EL (cell line): ENCODE results near the gene GJA9.
"Not testable (repeated sequence)": the region's sequence is repeated elsewhere in the genome, so short reads cannot be mapped to it uniquely, and the experiment has no call there.

Source experiments
- DNase-seq: peaks from one replicate; pipeline ENCODE4 v3.0.0-alpha.2; 2016

The GJA9 gene

DNA sequence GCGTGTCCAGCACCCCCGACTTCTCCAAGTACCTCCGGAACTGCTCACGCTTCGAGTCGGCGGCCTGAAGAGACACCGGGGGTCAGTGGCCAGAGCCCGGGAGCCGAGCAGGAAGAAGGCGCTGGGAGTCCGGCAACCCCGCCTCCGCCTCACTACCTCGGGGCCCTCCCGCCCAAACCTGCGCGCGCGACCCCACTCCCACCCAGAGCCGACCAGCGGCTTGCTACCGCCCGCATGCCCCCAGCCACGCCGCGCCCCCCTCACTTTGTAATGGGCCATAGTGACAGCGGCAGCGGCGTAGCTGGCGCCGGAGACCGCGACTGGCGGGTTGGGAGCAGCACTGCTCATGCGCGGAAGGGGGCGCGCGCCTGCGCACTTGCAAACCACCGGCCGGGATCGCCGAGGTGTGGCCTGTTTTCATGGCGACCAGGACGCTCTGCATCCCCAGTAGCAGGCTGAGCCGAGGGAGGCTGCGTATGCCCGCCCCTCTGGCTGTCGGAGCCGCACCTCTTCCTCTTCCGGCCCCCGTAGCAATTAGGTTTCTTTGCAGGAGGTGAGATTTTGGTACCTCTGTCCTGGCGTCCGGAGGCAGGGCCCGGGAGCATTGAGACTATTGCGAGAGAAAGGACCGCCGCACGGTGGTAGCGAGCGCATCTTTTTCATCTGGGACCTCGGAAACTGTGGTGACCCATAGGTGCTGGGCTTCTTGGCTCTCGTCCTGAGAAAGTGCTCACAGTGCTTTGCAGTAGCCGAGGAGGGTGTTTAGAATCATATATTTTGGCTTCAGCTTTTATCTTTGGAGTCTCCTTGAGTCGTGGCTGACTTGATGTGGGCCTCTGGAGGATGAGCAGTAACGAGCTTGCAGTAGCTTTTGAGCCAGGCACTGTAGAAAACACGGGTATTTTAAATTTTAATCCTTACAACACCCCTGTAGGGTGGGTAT lies 8.1 kb downstream of the GJA9 start, which contains the start of gene MYCBP:
TSS of gene MYCBP (minus strand) at position 322 of the 943 bp plus-strand sequence. CDS start at position 279, 43 bp downstream.
- DNase-seq, result peak; percentile 96

DNA sequence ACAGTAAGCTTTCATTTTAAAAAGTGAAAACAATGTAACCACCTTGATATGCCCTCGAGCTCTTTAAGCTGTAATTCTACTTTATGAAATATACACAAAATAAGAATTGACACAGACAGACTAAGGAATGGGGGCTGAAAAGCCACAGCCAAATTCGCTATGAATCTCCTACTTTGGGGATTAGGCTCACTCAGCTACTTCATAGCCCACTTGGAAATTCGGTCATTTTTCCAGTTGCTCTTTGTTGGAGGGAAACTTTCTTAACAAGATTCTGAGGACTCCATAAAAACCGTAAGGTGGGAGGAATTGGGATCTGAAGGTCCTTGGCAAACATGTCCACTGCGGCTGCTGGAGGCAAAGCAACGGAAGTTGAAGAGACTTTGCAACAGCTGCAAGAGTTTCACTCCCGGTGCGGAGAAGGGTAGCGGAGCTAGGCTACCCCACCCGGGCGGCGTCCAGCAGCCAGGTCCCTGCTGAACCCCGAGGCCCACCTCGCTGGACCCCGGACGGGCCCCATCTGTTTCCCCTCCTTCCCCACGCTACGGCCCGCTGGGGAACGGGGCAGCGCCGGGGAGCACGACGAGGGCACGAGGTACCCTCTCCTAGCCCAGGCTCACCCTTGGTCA lies 8.9 kb downstream of the GJA9 start:
- peak; percentile 43 for DNase-seq

- no peak for DNase-seq
These were observed 10.4 kb downstream of the GJA9 start for GRCh38 chr1:38870996-38871395.

DNA sequence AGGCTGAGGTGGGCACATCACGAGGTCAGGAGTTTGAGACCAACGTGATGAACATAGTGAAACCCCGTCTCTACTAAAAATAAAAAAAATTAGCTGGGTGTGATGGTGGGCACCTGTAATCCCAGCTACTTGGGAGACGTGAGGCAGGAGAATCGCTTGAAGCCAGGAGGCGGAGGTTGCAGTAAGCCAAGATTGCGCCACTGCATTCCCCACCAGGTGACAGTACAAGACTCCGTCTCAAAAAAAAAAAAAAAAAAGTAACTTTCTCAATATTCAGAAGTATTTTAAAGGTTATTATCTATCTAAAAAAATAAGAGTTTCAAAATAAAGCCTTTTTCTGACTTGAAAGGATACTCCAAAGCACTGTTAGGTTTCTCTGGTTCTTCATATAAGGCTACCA lies 14.2 kb downstream of the GJA9 start:
- no peak for DNase-seq

DNA sequence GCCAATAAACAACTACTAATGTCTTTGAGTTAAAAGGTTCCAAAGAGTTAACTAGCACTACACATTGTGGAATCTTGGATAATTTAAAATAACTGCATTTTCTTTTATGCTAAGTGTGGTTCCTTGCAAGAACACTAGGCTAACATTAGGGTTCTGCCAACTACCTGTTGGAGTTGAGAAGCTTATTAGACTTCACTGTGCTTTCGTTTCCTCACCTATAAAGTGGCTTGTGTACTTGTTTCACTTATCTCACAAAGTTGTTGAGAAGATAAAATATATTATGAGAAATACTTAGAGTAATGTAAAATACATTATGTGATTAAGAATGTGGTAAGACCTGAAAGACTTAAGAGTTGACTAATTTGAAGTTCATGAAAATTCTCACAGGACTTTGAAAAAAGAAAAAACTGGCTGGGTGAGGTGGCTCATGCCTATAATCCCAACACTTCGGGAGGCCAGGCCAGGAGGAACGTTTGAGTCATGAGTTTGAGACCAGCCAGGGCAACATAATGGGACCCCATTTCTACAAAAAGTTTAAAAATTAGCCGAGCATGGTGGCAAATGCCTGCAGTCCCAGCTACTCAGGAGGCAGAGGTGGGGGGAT lies 16.2 kb downstream of the GJA9 start:
- no peak for DNase-seq

DNA sequence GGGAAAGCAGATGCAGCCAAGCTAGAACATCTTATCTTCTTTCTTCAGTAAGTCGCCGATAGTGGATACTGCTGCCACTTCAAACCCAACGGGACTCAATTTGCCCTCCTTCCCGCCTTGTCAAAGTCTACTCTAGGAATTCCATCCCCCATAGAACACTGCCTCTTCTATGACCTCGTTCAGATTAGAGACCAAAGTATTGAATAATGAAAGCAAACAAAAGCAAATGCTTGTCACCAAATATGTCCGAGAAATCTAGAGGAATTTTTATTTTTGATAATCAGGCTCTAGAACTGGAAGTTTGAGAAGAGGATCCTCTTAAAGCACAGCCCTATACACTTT lies 21.0 kb downstream of the GJA9 start:
- DNase-seq, result peak; percentile 25

DNA sequence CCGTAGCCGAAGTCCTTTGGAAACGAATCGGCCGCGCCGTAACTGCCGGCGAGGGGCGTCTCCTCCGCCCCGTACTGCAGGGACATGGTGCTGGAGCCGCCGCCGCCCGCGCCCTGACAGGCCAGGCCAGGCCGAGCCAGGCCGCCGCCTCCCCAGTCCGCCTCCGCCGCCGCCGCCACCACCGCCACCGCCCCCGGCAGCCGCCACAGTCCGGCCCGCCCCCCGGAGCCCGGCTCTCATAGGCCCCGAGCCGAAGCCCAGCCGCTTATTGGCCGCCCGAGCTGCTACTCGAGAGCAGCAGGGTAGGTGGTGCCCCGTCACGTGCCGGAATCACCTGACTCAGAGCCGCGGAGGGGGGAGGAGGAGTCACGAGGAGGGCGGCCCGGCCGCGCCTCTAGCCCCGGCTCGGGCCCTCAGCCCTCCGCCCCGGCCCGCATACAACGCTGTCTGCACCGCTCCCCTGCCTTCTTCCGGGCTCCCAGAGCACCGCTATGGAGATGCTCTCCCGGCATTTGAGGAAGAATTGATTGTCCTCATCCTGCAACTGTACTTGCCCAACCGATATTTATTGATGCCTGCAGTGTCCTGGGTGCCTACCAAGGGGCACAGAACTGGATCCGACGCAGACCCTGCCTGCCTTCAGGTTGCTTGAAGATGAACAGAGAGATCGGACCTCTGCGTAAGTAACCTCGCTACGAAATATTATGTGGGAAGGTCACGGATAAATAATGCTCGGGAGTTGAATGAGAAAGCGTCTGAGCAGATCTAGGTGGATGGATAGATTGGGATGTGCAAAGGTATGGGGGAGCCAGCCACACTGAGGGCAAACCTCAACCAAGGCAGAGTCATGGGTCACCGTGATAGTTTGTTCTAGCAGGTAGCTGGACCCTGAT lies 21.6 kb downstream of the GJA9 start, which contains the start of gene RRAGC:
TSS of gene RRAGC (minus strand) at position 212 of the 893 bp plus-strand sequence. CDS start at position 86, 126 bp downstream.
- DNase-seq, result peak; percentile 99

DNA sequence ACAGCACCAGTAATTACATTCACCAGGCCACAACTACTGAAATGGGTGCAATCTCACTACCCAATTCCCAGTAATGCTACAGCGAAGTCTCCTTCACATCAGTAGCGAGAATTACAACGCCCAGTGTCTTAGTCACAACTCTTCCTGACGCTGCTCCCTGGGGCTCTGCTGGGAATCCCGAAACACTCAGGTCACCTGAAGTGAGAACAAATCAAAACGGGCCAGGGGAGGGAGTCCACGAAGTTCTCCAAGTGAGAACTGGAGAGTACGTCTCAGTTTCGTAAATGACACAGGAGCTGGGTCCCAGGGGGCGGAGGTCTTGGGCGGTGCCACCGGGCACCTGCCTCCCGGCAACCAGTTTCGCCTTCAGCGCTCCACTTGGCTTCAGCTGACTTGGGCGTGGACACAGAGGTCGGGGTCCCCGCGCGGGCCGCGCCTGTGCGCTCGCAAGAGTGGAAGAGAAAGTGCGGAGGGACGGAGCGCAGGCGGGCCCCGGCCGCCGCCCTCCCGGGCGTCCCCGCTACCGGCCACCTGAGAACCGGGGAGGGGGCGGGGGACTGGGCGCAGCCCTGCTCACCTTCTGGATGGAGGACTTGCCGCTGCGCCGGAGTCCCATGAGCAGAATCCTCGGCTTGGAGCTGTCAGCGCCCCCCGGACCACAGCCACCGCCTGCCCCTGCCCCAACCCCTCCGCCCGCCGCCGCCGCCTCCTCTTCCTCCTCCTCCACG lies 22.4 kb downstream of the GJA9 start:
- peak; percentile 65 for DNase-seq

GRCh38 chr1:38852780-38853179 lies 28.6 kb downstream of the GJA9 start:
- DNase-seq, result no peak

DNA sequence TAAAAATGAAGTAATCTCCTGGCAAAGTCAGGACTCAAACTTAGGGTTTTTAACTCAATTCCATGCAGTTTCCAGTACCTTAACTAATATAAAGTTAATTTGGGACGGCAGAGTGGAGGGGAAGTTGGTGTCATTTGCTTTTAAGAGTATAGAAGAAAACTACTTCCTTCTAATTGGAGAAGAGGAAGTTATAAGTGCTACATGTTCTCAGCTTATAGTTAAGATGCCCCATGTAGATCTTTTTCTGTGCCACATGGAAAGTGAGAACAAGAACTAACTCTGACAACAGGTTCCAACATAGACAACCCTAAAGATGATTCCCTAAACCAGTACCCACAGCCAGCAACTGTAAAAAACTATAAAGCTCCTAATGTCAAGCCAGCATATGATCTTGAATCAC lies 33.3 kb downstream of the GJA9 start:
- DNase-seq, result no peak

DNA sequence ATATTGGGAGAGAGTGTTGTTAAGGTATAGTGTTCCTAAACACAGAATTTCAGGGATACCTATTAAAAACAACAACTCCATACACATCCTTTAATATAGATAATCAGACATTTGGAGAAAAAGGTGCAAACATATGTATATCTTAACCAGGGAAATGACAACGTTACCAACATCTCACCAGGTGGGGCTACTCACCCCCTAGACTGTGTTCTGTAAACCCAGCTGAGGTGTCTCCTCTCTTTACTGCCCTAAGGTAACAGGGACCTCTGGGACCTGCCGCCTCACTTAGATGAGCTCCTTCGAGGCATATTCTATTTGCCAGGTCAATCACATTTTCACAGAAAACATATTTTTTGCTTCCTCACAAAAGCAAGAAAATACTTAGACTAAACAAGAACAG lies 35.2 kb downstream of the GJA9 start:
- DNase-seq, result no peak

- DNase-seq, result not testable (repeated sequence)
These were observed 36.3 kb downstream of the GJA9 start for GRCh38 chr1:38845088-38845487.

GRCh38 chr1:38840281-38840680 lies 41.1 kb downstream of the GJA9 start:
- DNase-seq, result no peak

DNA sequence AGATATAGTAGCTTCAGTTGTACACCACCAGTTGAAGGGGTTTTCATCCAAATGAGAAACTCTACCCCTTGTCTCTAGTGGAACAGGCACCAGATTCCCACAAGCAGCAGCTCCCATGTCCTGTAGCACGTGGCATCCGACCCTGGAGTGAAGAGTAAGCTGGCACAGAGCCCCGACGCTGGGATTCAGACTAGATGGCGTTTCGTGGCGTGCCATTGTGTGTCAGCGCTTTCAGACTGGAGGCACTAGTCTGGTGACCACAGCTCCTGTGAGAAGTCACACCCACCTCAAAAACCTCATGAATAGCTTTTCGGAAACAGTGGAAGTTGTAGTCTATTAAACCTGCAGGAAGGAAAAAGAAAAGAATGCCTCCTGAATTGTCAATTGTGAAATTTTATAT lies 42.0 kb downstream of the GJA9 start:
- DNase-seq, result no peak

- DNase-seq, result not testable (repeated sequence)
These were observed 45.1 kb downstream of the GJA9 start for GRCh38 chr1:38836316-38836715.

DNA sequence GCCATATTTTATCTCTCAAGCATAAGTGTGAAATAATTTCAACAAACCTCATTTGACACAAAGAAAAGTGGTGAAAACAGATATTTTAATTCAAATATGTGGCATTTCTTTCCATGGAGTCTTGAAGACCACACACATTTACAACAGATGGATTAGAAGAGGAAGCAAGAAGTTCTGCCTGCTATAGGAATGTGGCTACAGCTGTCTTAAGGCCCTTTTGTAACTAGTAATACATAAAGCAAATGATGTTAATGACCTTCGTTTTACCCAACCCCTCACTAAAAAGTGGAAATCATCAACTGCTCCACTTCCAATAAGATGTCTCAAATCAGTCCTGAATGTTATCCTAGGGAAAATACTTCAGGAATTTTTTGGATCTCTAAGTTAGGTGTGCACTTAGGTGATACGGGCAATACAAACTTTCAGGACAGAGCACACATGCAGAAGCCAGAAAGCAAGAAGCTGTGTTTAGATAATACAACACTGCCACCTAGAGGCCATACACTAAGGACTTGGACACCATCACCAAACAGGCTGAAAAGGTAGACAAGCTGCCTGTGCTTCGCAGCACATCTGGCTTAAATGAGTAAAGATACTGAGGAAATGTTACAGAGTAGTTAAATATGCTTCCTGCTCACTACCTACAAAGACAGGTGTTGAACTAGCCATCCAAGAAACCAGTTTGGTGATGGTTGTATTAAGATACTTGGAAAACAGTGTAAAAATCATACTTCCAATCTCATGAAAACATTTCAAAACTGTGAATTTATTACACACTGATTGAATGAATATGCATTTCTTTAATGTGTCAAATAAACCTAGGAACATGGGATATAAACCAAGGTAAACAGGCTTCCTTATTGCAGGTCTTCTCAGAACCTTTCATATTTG lies 46.2 kb downstream of the GJA9 start:
- DNase-seq, result peak; percentile 77

- no peak for DNase-seq
These were observed 47.1 kb downstream of the GJA9 start for GRCh38 chr1:38834221-38834782.

DNA sequence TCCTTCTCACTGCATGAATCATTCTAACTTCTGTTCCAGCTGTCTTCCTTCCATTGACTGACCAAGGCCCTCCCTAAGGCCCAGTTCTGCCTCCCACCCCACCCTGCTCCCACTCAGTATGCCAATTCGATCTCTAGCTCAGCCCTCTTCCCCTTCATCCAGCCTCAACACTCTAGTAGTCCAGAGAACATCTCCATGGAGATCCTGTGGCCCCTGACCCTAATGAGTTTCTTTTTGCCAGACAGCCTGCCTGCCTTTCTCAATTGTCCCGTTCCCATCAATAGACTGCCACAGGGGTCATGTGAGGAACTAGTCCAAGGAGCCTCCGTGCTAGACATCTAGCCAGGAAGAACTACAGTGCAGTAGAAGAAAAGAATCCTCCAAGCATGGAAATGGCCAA lies 48.2 kb downstream of the GJA9 start:
- no peak for DNase-seq

- no peak for DNase-seq
These were observed 49.0 kb downstream of the GJA9 start for GRCh38 chr1:38832370-38832734.

DNA sequence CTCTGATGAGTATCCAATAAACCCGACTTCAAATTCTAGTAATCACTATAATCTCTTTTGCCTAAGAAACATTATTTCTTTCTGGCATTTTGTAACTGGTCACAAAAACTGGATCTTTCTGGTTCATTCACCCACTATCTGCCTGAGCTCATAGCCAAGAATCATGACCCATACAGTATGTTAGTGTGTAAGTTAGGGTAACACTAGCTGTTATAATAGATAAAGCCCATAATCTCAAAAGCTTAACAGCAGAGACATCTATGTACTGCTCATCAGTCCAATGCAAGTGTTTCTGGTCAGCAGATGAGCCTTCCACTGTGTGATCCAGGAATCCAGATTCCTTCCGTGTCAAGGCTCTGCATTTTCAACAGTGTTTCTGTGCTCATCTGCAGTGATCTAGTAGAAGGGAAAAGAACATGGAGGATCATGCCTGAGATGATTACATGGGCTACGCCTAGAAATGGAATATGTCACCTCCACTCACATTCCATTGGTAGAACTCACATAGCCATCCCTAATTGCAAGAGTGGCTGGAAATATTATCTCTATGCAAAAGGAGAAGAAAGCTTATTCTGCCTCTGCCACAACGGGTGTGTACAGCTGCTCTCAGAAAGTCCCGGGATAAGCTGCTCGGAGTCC lies 49.5 kb downstream of the GJA9 start:
- DNase-seq, result peak; percentile 12
